Endodermal cell (in vitro differentiated cells): ENCODE data around the gene DAPK2. TPM values are rescaled to one million over a fixed set of nuclear protein-coding genes. Genes with fewer than 3 reads are reported as not detected.

Experiments
- DNase-seq: peaks from one replicate; pipeline ENCODE4 v3.0.0-alpha.2; 2017
- H3K27ac ChIP-seq: 2 replicates; pipeline ENCODE4 v1.5.1; 2013; ENCODE audit warnings: mild to moderate bottlenecking, low read depth, low read length, moderate library complexity
- H3K27me3 ChIP-seq: 2 replicates; pipeline ENCODE4 v1.6.1; 2013; ENCODE audit warnings: mild to moderate bottlenecking, low read length, moderate library complexity; ENCODE audit not compliant: insufficient read depth, control insufficient read depth, poor library complexity, severe bottlenecking
- H3K36me3 ChIP-seq: 2 replicates; pipeline ENCODE4 v1.7.0; 2013; ENCODE audit warnings: mild to moderate bottlenecking, low read length, moderate library complexity; ENCODE audit not compliant: control insufficient read depth, insufficient read depth
- H3K4me1 ChIP-seq: one replicate; pipeline ENCODE4 v1.7.0; 2013; ENCODE audit warnings: low read length; ENCODE audit not compliant: control insufficient read depth, insufficient read depth
- H3K4me3 ChIP-seq: 2 replicates; pipeline ENCODE4 v1.5.1; 2013; ENCODE audit warnings: mild to moderate bottlenecking, low read length, moderate library complexity
- H3K9ac ChIP-seq: 2 replicates; pipeline ENCODE4 v1.6.1; 2013; ENCODE audit warnings: mild to moderate bottlenecking, low read length, moderate library complexity; ENCODE audit not compliant: poor library complexity, severe bottlenecking; ENCODE audit errors: extremely low read depth
- H3K9me3 ChIP-seq: 2 replicates; pipeline ENCODE4 v1.6.1; 2013; ENCODE audit warnings: mild to moderate bottlenecking, low read length, moderate library complexity; ENCODE audit not compliant: control insufficient read depth
- H3K27ac Mint-ChIP-seq: 2 replicates; pipeline ENCODE4 v1.8.0; 2020; ENCODE audit warnings: mixed read lengths
- H3K27me3 Mint-ChIP-seq: 2 replicates; pipeline ENCODE4 v1.8.0; 2021; ENCODE audit warnings: mild to moderate bottlenecking, mixed read lengths; ENCODE audit not compliant: insufficient read depth
- H3K36me3 Mint-ChIP-seq: 2 replicates; pipeline ENCODE4 v1.8.0; 2020; ENCODE audit warnings: low read depth, mixed read lengths
- H3K4me1 Mint-ChIP-seq: 2 replicates; pipeline ENCODE4 v1.8.0; 2020; ENCODE audit warnings: mixed read lengths
- H3K4me3 Mint-ChIP-seq: 2 replicates; pipeline ENCODE4 v1.8.0; 2020; ENCODE audit warnings: mild to moderate bottlenecking, moderate library complexity, mixed read lengths
- H3K9me3 Mint-ChIP-seq: 2 replicates; pipeline ENCODE4 v1.8.0; 2020; ENCODE audit warnings: mild to moderate bottlenecking, mixed read lengths
- CTCF ChIP-seq: fragments of 200-600 bp; sonication (generic); conservative IDR thresholded peaks from 2 replicates; pipeline ENCODE4 v1.5.0; 2021; ENCODE audit warnings: antibody characterized with exemption, mild to moderate bottlenecking
- WGBS, 2 experiments: methylation state at CpG; one replicate each; pipeline versions ENCODE4 v1.1.5 to v1.1.7; 2013; ENCODE audit warnings: missing lambda C conversion rate in 2 of 2, mixed read lengths in 1 of 2; ENCODE audit not compliant: insufficient coverage in 1 of 2, insufficient read length in 1 of 2; 5-methylcytosine and 5-hydroxymethylcytosine counted together
- total RNA-seq, 2 donors: library from RNA; stranded (reverse); fragmentation: NEBNext Ultra II Directional in 1 of 2; extraction: Animal tissue kit (Norgen Biotek cat#: 25700) in 1 of 2; gene quantifications; 2 replicates in 1 of 2; 3 replicates in 1 of 2; pipeline ENCODE4 v1.2.1, GENCODE V29; 2021

Gene DAPK2
- total RNA-seq, 2 donors from 2014 or later = 2.4 to 2.6 TPM

GRCh38 chr15:63908991-63909390 is 137.3 kb downstream of the DAPK2 start:
- Mint-ChIP-seq H3K36me3 (no peaks in the 10 kb centered on the region), H3K4me1 (peaks cover 16% of the 10 kb centered on the region), H3K9me3 (no peaks in the 10 kb centered on the region), H3K4me3 (no peak overlapping the region), H3K27me3 (peaks cover 1% of the 10 kb centered on the region), H3K27ac (no peak overlapping the region)
- 97% methylated on average over 2 of the region's 2 CpGs; no CpG with 5 or more reads in 1 of the 2 experiments for WGBS, 2 experiments
- Histone ChIP-seq H3K4me3 (no peak overlapping the region), H3K9ac (no peak overlapping the region), H3K27ac (no peak overlapping the region), H3K9me3 (no peaks in the 10 kb centered on the region), H3K36me3 (no peaks in the 10 kb centered on the region), H3K4me1 (peaks cover 3% of the 10 kb centered on the region), H3K27me3 (no peaks in the 10 kb centered on the region)
- no peak for DNase-seq
- no peak for TF ChIP-seq CTCF

- Mint-ChIP-seq H3K9me3 (no peaks in the 10 kb centered on the region), H3K27ac (no peak overlapping the region), H3K36me3 (no peaks in the 10 kb centered on the region), H3K27me3 (peaks cover 1% of the 10 kb centered on the region), H3K4me1 (peaks cover 16% of the 10 kb centered on the region), H3K4me3 (no peak overlapping the region)
- whole genome bisulfite sequencing, 2 experiments = 90 to 92% methylated on average over 6 to 7 of the region's 7 CpGs
- Histone ChIP-seq H3K9me3 (no peaks in the 10 kb centered on the region), H3K36me3 (no peaks in the 10 kb centered on the region), H3K27me3 (no peaks in the 10 kb centered on the region), H3K27ac (no peak overlapping the region), H3K4me3 (no peak overlapping the region), H3K9ac (no peak overlapping the region), H3K4me1 (no peaks in the 10 kb centered on the region)
- DNase-seq = no peak
- TF ChIP-seq CTCF = no peak
Observed at GRCh38 chr15:63908281-63908680, 138.0 kb downstream of the DAPK2 start.

GRCh38 chr15:63907521-63907920 is 138.8 kb downstream of the DAPK2 start:
- no peaks in the 10 kb centered on the region for H3K9me3 Mint-ChIP-seq
- no peak overlapping the region for H3K27ac Mint-ChIP-seq
- TF ChIP-seq CTCF = no peak
- peaks cover 1% of the 10 kb centered on the region for H3K27me3 Mint-ChIP-seq
- 90 to 93% methylated on average over 2 to 8 of the region's 8 CpGs for WGBS, 2 experiments
- H3K9me3 ChIP-seq = no peaks in the 10 kb centered on the region
- H3K4me3 ChIP-seq = no peak overlapping the region
- no peak overlapping the region for H3K27ac ChIP-seq
- H3K9ac ChIP-seq = no peak overlapping the region
- H3K36me3 ChIP-seq = no peaks in the 10 kb centered on the region
- H3K4me1 Mint-ChIP-seq = peaks cover 16% of the 10 kb centered on the region
- no peaks in the 10 kb centered on the region for H3K27me3 ChIP-seq
- no peak for DNase-seq
- H3K4me3 Mint-ChIP-seq = no peak overlapping the region
- no peaks in the 10 kb centered on the region for H3K36me3 Mint-ChIP-seq
- no peaks in the 10 kb centered on the region for H3K4me1 ChIP-seq
